GM12801 (cell line): ENCODE results near the gene MRPL41.

Experiments used
- TF ChIP-seq, protein P1 (sequence below): IDR thresholded peaks from one replicate; pipeline ENCODE4 v1.5.1; 2011; ENCODE audit warnings: control low read depth; ENCODE audit not compliant: insufficient read length; ENCODE audit errors: extremely low read depth

MRPL41 gene

DNA sequence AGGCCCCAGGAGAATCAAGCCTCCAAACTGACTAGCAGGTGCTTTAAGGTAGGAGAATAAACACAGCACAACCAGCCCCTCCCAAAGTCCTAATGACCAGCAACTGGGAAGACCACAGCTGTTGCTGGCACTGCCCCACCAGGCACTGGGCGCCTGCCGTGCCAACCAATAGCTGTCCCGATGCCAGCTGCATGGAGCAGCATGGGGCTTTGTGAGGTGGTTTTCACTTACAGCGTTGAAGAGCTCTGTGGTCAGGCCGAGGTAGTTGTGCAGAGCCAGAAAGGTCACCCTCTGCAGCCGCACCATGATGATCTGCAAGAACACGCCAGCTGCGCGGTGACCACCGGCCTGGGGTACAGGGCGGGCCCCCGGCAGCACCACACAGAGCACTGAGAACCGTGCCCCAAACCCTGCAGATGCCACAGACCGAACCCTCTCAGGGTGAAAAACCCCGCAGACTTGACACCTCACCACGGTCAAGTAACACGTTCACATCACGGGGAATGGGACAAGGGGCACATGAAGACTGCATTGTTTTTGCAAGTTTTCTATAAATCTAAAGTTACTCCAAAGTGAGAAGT is 30.2 kb upstream of the MRPL41 start:
- TF ChIP-seq, protein P1, sequence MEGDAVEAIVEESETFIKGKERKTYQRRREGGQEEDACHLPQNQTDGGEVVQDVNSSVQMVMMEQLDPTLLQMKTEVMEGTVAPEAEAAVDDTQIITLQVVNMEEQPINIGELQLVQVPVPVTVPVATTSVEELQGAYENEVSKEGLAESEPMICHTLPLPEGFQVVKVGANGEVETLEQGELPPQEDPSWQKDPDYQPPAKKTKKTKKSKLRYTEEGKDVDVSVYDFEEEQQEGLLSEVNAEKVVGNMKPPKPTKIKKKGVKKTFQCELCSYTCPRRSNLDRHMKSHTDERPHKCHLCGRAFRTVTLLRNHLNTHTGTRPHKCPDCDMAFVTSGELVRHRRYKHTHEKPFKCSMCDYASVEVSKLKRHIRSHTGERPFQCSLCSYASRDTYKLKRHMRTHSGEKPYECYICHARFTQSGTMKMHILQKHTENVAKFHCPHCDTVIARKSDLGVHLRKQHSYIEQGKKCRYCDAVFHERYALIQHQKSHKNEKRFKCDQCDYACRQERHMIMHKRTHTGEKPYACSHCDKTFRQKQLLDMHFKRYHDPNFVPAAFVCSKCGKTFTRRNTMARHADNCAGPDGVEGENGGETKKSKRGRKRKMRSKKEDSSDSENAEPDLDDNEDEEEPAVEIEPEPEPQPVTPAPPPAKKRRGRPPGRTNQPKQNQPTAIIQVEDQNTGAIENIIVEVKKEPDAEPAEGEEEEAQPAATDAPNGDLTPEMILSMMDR, result no peak

DNA sequence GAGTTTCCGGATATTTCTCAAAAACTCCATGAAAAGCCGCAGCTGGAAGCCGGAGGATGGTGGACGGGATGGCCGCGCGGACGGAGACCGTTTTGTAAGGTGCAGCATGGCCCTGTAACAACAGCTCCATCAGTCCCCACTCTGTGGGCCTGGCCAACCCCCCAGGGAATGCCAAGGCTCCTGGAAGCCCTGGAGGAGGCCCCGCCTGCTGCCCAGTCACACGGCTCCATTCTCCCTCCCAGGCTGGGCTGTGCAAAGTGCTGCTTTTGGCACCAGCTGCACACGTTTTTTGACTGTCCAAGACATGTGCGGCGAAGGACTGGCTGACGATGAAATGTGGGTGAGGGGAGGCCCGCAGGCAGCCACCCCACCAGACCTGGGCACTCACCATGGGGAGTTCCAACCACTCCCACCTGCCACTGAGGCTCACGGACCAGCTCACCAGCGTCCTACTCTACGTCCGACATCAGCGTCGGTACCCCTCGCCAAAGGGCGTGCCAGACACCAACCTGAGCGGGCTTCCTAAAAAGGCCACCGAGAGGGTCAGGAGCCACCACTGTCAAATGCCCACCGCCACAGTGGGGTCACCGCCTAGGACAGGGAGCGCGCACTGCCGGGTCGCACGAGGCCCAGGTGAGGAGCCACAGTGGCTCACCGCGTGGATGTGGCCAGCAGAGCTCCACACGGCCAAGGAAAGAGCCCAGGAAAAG is 28.8 kb upstream of the MRPL41 start:
- TF ChIP-seq, protein P1, result no peak

DNA sequence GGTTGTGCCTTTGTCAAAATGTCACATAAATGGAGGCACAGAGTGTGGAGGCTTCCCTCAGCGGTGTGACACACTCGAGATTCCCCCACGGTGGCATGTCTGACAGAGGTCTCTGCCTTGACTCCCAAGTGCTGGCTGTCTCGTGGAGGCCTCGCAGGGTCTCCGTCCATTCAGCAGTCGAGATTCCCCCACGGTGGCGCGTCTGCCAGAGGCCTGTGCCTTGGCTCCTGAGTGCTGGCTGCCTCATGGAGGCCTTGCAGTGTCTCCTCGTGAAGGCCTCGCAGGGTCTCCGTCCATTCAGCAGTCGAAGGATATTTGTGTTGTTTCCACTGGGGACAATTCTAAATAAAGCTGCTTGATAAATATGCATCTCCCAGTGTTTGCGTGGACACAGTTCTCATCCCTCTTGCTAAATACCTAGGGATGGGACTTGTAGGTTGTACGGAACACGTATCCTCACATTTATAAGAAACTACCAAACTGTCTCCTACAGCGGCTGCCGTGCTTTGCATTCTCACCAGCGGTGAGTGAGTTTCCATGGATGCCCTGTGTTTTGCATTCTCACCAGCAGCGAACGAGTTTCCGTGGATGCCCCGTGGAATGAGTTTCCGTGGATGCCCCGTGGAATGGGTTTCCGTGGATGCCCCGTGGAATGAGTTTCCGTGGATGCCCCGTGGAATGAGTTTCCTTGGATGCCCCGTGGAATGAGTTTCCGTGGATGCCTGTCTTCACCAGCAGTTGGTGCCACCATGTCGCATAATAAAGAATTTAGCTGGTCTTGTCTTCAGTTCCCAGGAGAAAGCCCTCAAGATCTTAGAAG is 27.3 kb upstream of the MRPL41 start:
- TF ChIP-seq, protein P1, result no peak

DNA sequence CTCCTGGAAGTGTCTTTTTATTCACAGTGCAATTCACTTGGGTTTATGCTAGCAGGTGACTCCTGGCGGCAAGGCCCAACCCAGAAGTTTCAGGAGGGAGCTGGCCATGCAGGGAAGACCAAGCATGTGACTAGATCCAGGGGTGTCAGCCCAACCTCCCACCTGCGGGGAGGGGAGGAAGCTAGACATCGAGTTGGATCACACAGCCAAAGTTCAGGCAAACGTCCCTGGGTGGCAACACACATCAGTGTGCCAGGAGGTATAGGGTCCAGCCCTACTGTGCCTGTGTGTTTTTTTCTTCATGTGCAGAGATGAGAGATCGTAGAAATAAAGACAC is 26.7 kb upstream of the MRPL41 start:
- TF ChIP-seq, protein P1, result no peak

DNA sequence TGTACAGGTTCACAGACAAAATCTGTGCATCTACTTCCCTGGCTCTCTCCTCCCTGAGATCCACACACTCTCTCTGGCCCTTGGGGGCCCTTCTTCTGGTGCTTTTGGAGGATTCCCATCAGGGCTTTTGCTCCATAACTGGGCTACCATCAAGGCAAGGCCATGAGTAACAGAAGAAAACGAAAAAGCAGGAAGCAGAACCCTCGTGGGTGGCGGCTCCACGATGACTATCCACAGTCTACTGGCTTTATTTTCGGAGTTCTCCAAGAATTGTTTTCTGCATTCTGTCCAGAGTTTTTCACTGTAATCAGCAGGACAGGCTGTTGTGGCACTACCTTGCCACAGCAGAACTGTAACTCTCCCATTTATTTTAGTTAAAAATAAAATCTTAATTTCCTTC is 21.3 kb upstream of the MRPL41 start:
- TF ChIP-seq, protein P1, result no peak

DNA sequence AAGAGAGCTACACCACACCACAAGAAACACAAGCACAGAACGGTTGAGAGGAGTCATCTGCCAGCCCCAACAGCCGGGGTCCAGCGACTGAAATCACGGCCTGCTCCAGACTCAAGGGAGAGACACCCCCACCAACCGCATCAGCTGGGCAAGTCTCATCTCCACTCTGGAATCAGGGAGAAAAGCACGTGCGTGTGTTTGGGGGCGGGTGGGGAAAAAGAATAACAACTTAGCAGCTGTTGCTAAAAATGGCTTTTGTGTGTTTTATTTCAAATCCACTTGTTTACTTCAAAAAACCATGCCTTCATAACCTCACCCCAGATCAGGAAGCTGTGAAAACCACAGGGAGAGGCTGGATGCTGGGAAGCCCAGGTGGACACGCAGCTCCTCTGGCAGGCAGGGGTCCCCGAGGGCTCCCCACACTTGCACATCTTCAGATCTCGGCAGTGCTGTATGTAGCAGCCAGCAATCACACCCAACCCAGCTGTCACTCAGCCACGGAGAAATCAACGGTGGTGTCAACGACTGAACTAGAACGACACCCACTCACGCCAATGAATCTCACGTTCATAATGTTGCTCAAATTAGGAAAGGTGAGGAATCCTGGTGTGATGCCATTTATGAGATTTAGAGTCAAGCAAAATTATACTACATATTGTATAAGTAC is 20.4 kb upstream of the MRPL41 start:
- TF ChIP-seq, protein P1, result no peak
